Astrocyte of the cerebellum (primary cell): ENCODE measurements around the gene CSNK1D.

Source experiments
- DNase-seq: peaks from one replicate; pipeline ENCODE4 v3.0.0-alpha.2; 2011; ENCODE audit warnings: low read depth
- H3K4me3 ChIP-seq: 2 replicates; pipeline ENCODE4 v1.5.1; 2011; ENCODE audit warnings: mild to moderate bottlenecking, low read depth, low read length, moderate library complexity
- in situ Hi-C: cut with HindIII; loops from 2 replicates; pipeline ENCODE4 v1.10.0; 2017; ENCODE audit warnings: low sequenced_read_pairs
- TF ChIP-seq, protein P1 (sequence below): IDR thresholded peaks from 2 replicates; pipeline ENCODE4 v1.5.1; 2012; ENCODE audit warnings: low read length, low read depth, moderate library complexity, mild to moderate bottlenecking; ENCODE audit errors: missing control alignments

The CSNK1D gene

DNA sequence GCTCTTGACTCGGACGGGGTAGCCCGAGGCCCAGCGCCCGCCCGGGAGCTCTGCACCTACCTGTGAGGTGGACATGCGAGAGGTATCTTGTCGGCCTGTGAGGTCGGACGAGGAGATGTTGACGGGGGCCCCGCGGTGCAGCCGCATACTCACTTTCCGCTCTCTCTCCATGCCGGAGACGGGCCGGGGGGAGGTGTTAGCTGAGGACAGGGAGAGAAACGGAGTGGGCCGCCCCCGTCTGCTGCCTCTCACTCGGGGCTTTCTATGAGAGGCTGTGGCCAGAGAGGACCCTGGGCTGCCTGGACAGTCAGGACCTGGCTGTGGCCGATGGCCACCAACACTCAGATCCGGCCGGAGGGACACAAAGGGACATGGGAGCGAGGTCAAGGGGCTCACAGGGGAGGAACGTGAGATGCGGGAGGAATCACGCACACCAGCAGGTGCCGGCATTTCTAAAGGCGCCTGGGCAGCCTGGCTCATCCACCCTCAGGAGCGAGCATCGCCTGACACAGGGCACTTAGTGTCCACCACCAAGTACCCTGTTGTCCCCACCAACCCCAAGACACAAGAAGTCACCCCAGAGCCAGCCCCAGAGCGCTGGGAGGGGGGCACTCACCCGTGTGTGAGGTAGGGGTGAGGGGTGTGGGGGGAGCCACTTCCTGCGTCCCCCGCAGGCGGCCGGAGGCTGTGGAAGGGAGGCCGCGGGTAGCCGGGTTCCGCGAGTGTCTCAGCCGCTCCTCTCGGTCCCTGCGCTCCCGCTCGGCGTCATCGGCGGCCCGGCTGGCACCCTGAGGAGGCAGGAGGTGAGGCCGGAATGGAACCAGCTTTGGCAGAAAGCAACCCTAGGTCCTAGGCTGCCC lies 24.5 kb downstream of the CSNK1D start:
- in situ Hi-C loops = no loop called here
- no peak overlapping the region for H3K4me3 ChIP-seq
- TF ChIP-seq, protein P1, sequence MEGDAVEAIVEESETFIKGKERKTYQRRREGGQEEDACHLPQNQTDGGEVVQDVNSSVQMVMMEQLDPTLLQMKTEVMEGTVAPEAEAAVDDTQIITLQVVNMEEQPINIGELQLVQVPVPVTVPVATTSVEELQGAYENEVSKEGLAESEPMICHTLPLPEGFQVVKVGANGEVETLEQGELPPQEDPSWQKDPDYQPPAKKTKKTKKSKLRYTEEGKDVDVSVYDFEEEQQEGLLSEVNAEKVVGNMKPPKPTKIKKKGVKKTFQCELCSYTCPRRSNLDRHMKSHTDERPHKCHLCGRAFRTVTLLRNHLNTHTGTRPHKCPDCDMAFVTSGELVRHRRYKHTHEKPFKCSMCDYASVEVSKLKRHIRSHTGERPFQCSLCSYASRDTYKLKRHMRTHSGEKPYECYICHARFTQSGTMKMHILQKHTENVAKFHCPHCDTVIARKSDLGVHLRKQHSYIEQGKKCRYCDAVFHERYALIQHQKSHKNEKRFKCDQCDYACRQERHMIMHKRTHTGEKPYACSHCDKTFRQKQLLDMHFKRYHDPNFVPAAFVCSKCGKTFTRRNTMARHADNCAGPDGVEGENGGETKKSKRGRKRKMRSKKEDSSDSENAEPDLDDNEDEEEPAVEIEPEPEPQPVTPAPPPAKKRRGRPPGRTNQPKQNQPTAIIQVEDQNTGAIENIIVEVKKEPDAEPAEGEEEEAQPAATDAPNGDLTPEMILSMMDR = no peak
- no peak for DNase-seq

DNA sequence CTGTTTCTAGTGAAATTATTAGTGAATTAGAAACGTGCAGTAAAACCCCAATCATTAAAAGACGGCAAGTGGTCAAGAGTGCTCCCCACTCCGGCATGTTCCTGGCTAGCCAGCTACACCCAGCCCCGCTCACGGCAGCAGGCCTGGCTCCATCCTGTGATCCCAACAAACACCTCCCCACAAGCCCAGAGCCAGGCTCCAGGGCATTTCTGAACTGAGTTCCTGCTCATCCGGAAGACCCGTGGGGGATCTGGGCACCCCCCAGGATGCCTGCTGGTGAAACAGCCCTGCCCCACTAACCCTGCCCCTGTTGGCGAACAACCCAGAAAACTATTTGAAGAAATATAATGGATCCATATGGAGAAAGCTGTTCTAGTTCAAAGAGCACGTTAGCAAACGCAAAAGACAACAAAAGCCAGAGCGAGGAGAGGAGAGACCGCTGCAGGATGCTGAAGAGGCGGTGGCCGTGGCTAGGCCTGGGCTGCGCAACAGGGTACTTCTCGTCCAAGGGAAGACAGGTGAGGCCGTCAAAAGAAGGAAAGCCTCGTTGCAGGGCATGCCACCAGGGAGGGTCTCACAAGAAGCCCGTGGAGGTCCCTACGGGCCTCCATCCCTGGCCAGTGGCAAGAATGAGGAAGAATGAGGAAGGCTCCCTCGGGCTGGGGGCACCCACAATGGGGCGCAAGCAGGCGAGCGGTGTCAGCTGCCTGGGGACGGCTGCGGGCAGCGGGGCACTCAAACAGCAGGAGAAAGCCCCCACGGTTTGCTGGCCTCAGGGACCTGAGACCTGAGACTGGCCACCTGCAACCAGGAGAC lies 25.4 kb downstream of the CSNK1D start:
- in situ Hi-C loops = no loop called here
- TF ChIP-seq, protein P1 = no peak
- H3K4me3 ChIP-seq = no peak overlapping the region
- no peak for DNase-seq

DNA sequence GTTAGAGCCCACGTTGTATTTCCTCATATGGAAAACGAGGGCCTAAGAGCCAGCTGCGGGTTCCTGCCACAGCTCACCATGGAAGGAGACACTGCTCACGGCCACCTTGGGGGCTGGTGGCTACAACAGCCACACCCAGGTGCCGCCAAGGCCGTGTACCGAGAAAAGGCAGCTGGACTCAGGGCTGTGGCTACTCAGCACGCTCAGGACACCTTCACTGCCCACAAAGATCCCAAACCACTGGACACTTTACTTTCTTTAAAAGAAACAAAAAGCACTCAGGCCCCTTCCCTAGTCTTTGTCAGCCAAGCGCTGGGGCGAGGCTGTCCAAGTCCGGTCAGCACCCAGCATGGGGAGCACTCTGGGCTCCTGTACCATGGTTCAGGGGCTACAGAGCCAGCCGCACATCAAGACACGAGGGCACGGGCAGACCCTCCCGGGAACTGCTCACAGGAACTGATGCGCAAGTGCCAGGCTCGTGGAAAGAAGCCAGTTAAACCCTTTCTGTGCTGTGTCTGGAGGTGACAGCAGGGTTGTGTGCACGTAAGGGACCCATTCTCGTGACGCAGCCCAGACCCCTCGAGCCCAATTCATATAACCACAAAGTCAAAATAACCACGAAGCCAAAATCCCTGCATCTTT lies 26.2 kb downstream of the CSNK1D start:
- no peak for DNase-seq
- TF ChIP-seq, protein P1 = no peak
- no peak overlapping the region for H3K4me3 ChIP-seq
- in situ Hi-C loops = no loop called here

DNA sequence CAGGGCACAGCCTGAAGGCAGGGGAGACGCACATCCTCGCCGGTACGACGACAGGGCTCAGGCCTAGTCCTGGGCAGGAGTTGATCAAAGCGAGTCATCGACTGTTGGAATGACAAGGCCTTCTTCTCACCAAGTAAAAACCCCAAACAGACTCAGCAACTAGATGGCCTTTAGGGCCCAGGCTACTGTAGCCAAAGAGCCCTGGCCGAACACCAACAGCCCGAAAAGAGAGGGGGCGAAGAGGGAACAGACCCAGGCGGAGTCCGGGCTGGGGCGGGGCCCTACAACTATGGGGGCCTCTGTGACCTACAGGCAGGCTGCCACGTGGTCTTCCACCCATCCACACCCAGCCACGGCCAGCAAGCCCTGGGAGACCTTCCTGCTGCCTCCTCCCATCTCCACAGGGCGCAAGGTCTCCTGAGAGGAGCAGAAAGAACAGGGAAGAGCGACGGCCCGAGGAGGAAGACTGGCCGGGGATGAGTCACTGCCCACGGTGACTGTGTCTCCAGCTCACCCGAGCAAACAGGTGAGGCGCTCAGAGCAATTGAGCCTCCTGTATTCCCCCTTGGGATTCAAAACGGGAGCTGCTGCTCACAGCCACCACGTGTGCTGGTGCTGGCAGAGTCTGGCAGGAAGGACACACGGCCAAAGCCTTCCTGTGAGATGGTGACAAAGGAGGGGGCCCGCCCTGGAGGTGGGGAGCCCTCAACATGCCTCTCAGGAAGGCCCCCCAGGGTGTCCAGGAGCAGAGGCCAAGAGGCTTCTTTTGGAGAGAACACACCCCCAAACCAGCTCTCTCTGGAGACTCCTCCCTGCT lies 26.9 kb downstream of the CSNK1D start:
- in situ Hi-C loops = no loop called here
- TF ChIP-seq, protein P1 = no peak
- DNase-seq = no peak
- H3K4me3 ChIP-seq = no peak overlapping the region

DNA sequence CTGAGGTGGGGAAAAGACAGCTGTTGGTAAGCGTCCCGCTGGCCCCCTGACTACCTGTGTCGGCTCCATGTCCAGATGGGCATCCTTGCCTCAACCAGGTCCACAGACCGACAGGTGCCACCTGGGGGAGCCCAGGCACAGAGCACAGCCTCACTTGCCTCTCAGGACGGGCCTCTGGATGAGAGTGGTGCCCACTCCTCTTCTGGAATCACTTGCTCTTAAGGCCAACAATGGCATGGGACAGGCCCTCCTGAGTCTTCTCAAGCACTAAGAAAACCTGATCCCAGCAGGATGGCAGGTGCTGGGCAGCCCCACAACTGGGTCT lies 27.5 kb downstream of the CSNK1D start:
- H3K4me3 ChIP-seq = no peak overlapping the region
- in situ Hi-C loops = no loop called here
- no peak for DNase-seq
- TF ChIP-seq, protein P1 = no peak
